Gastrocnemius medialis (tissue), 4 donors: ENCODE measurements around the gene NUBP2.

ENCODE experiments used
- POLR2A ChIP-seq, 2 donors: fragments of 450-650 bp; IDR thresholded peaks; one replicate each; pipeline ENCODE4 v1.6.1; 2017; ENCODE audit warnings: antibody characterized with exemption in 2 of 2, mild to moderate bottlenecking in 2 of 2, moderate library complexity in 2 of 2
- TF ChIP-seq, protein P1 (sequence below), 5 experiments: fragments of 450-650 bp in 3 of 5; fragments of 200-600 bp in 2 of 5; sonication (generic) in 2 of 5; IDR thresholded peaks in 4 of 5; conservative IDR thresholded peaks in 1 of 5; 1 replicate in 4 of 5; 2 replicates in 1 of 5; pipeline ENCODE4 v1.5.1; 2016 to 2019; ENCODE audit warnings: antibody characterized with exemption in 5 of 5, mild to moderate bottlenecking in 3 of 5, moderate library complexity in 3 of 5

DNA sequence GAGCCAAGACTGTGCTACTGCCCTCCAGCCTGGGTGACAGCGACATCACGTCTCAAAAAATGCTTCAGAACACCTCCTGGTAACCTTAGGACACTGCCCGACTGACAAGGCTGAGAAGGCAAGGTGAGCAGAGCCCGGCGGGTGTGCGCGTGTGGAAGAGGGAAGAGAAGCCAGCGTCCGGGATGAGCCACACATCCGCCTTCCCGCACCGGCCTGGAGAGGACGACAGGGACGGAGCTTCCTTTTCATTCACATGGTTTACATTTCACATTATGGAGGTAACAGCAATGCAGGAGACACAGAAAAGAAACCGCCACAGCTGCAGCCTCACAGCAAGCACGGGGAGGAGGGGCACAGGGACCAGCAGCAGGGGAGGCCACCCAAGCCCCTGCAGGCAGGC lies 27.3 kb downstream of the NUBP2 start:
- TF ChIP-seq, protein P1, sequence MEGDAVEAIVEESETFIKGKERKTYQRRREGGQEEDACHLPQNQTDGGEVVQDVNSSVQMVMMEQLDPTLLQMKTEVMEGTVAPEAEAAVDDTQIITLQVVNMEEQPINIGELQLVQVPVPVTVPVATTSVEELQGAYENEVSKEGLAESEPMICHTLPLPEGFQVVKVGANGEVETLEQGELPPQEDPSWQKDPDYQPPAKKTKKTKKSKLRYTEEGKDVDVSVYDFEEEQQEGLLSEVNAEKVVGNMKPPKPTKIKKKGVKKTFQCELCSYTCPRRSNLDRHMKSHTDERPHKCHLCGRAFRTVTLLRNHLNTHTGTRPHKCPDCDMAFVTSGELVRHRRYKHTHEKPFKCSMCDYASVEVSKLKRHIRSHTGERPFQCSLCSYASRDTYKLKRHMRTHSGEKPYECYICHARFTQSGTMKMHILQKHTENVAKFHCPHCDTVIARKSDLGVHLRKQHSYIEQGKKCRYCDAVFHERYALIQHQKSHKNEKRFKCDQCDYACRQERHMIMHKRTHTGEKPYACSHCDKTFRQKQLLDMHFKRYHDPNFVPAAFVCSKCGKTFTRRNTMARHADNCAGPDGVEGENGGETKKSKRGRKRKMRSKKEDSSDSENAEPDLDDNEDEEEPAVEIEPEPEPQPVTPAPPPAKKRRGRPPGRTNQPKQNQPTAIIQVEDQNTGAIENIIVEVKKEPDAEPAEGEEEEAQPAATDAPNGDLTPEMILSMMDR (IDR thresholded peaks at IDR 0.05 in 4 of 5, conservative IDR thresholded peaks at IDR 0.05 in 1 of 5), result no peak
- TF ChIP-seq POLR2A (IDR thresholded peaks at IDR 0.05), result no peak
